NCI-H146 (cell line): ENCODE measurements around the gene CEP164.
A peak's percentile ranks its signal among the peaks of the same experiment; 100 is the strongest.

Source experiments
- DNase-seq: peaks from one replicate; lab custom pipeline; 2025; lab: John Stamatoyannopoulos, UW

The CEP164 gene

DNA sequence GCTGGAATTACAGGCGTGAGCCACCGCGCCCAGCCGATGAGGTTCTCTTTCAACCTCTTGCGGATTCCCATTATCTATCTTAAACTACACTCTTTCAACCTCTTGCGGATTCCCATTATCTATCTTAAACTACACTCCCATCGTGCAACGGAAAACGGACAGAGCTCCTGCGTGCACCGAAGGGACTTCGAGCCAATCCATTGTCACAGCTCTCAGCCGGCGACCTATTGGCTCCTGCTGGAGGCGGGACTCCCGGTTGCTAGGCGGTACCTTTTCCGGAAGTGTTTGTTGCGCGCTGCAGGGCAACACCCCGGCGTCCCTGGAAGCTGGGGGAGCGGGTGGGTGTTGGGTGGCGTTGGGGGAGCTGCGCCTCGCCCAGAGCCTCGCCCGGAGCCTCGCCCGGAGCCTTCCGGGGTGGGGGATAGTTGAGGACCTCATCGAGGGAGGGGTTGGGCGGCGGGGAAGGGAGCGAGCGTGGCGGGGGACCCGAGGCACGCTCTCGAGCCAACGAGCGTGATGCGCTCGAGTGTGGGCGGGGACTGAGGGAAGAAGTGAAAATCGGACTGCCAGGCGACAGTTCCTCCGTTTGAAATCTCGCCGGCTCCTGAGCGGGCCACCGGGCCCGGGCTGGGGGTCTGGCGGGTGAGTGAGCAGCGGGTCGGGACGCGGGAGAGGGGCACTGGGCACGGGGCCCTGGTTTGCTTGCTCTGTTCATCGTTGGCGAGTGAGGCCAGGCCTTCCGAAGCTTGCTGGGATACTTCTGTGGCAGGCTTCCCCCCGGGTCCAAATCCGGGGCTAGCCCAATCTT lies at the start of gene CEP164:
CEP164 (plus strand) TSS at position 288 of the 808 bp plus-strand sequence. CDS start 10,733 bp downstream, outside the sequence.
- DNase-seq: peak; percentile 97

DNA sequence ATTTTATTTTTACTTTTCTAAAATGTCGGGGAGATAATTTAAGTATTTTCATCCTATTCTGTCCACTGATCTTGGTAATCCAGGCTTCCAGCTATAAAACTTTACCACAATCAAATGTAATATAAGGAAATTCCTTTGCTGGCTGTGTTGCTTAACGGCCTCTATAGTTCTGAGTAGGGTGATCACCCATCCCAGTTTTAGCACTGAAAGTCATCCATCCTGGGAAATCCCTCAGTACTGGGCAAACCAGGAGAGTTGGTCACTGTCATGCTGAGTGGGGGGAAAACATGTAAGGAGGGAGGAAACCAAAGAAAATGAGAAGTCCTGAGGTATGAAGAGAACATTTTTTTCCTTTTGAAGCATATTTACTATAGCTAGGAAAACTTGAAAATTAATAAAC lies 49.3 kb upstream of the CEP164 start:
- no peak for DNase-seq

DNA sequence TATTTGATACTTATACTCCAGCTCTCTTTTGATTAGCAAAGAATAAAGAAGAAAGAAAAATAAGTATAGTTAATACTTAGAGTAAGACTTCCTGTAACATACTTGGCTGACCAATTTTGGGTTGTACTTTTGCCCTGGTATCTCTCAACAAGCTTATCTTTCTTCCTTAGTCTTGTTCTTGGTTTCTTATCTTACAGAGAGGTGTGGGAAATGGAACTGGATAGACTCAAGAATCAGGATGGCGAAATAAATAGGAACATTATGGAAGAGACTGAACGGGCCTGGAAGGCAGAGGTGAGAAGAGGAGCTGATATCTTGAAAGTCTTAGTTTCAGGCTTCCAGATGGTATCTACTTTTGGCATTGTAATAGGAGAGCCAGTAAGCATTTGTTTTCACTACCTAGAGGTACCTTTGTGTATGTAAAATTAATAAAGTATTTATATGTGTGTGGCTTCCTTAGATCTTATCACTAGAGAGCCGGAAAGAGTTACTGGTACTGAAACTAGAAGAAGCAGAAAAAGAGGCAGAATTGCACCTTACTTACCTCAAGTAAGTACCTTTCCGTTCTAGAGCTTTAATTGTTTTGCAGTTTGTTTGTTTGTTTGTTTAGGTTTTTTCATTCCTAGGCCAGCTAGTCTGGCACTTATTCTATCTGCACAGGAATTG lies 47.8 kb upstream of the CEP164 start:
- no peak for DNase-seq

DNA sequence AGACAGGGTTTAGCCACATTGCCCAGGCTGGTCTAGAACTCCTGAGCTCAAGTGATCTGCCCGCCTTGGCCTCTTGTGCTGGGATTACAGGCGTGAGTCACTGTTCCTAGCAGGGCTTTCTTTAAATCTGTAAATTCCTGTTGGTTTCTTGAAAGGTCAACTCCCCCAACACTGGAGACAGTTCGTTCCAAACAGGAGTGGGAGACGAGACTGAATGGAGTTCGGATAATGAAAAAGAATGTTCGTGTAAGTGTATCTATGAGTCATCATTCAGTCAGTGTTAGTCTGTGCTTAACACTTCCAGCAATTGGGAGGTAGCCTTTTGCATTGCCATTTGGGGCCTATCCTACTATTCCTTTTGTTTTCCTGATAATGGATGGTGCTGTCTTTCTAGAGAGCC lies 46.5 kb upstream of the CEP164 start:
- no peak for DNase-seq

DNA sequence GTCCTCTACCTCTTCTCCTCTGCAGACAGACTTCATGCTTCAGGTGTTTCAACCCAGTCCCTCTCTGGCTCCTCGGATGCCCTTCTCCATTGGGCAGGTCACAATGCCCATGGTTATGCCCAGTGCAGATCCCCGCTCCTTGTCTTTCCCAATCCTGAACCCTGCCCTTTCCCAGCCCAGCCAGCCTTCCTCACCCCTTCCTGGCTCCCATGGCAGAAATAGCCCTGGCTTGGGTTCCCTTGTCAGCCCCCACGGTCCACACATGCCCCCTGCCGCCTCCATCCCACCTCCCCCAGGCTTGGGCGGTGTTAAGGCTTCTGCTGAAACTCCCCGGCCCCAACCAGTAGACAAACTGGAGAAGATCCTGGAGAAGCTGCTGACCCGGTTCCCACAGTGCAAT lies 45.8 kb upstream of the CEP164 start:
- DNase-seq: no peak

DNA sequence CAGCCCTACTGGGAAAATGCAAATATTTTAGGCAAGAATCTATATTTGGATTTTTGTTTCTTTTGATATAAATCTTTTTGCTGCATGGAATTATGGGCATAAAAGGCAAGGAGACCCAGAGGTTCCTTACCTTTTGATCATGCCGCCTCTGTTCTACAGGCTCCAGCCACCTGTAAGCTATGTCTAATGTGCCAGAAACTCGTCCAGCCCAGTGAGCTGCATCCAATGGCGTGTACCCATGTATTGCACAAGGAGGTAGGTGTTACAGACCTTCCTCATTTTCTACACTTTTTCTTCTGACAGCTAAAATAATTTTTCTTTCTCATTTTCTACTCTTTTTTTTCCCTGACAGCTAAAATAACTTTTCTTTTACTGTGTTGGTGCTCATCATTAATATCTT lies 44.7 kb upstream of the CEP164 start:
- no peak for DNase-seq

DNA sequence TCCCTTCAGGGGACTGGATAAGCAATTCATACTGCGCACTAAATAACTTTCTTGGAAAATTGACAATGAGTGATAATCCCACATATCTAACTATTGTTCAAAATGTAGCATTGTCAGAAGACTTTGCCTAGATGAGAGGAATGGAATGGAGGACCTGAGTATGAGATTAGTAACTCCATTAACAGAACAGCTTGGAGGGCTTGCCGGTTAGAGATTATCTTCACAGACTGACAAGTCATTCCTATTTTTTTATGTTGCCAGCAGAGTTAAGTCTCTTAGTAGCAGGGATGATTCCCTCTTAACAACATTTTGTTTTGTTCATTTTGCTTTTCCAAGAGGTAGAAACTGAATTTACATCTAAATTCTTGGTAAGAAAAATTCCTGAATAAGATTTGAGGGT lies 43.6 kb upstream of the CEP164 start:
- DNase-seq: no peak

DNA sequence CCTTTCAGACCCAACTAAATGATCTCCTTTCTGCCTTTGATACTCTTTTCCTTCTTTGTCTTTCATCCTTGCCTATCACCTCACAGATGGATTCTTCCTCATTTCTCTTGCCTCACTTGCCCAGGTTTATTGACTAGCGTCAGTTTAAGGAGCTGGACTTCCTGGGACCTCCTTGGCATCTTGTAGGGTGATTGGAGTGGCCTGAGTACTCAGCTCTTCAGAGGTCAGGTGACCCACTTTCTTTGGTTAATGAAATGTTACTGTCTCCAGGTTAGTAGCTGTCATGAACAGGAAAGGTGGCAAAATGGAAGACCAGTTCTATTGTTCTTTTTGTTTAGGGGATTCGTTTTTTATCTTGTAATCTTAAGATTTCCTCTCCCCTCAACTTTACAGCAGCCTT lies 41.1 kb upstream of the CEP164 start:
- no peak for DNase-seq

DNA sequence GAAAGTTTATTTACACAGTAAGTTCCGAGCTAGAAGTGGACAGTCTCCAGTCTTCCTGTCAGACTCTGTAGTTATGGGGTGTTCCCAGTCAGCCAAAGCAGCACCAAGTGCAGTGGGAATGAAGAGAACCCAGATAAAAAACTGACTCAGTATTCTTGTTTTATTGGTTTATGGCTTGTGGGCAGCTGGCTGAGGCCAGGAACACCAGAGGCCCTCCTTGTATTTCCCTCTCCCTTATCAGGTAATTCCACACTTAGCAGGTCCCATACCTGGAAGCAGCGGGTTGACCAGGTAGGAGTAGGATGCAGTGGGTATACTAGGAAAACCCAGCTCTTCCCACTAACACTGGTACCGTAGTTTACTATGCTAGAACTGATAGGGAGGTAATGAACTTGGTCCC lies 40.0 kb upstream of the CEP164 start:
- DNase-seq: no peak

DNA sequence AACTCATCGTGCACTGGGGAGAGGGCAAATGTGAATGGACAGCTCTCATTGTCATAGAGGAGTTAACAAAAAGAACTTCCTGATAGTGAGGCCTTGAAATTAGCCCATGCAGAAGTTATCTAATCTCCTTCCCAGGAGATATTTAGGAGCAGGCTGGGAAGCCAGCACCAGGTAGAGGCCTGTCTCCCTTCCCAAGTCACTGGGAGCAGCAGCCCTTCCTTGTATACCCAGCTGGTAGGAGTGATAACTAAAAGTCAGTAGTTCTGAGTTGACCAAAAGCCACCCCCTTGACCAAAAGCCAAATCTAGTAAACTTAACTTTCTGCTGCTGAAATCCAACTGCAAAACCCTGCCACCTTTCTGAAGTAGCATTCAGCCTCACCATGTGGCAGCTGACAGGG lies 37.9 kb upstream of the CEP164 start:
- no peak for DNase-seq

DNA sequence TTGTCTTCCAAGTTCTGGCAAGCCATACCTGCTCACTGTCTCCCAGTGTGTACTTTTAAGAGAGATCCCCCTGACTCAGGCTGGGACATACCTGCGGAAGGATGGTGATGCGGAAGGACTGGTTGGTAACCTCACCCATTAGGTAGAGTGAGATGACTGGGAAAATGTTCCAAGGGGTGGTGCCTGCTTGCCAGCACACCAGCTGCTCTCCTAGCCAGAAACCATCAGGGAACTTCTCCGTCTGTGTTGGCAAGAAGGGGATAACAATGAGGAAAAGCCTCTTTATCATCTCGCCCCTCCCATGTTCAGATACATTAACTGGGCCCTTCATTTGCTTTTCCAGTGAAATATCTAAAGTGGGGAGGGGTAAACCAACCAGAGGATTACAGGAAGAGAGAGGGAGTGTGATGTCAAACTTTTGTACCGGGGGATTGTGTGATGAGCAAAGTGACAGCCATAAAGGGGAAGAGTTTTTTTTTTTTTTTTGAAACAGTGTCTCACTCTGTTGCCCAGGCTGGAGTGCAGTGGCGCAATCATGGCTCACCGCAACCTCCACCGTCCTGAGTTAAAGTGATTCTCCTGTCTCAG lies 36.8 kb upstream of the CEP164 start, which contains the start of gene BACE1-AS:
BACE1-AS (plus strand) TSS at position 538 of the 588 bp plus-strand sequence.
- DNase-seq: no peak

DNA sequence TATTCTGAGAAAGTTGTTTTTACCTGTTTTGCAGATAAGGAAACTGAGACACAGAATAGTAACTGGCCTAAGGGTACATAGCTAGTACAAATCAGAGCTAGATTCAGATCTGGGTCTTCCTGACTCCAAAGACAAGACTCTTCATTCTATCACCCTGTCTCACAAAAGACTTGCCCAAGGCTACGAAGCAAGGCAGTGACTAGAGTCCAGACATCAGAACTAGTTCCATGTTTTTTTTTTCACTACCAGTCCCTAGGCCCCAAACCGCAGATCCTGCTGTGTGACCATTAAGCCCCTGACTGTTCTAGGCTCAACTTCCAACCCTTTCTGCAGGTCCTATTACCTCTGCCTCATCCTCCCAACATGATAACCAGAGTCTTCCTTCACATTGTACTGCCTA lies 35.0 kb upstream of the CEP164 start:
- DNase-seq: no peak

DNA sequence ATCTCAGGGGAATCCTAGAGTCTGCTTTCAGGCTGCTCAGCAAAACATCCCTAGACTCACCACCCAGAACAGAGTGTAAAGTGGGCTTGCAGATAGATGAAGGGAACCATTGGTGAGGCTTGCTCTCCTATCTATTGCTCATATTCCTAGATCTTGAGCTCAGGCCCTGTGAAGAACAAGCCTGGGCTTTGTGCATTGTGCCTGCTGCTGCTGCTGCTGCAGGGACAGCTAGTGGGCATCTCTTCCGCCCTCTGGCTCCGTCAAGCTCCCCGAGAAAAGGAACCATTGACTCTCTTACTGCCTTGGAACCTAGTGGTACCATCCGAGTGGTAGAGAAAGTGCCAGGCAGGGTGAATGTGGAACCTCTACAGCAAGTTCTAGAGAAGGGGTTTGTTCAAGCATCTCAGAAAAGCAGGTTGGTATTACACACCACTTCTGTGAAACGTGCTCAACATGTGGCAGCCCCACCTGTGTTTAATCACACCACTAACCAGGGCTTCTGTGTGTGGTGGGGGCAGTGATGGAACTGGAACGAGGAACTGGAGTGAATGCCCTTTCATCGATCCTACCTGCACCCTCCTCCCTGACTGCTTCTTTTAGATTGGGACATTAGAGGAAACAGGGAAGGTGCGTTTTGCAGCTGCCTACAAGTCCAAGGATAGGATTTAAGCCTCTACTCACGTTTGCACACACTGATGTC lies 32.1 kb upstream of the CEP164 start:
- no peak for DNase-seq

DNA sequence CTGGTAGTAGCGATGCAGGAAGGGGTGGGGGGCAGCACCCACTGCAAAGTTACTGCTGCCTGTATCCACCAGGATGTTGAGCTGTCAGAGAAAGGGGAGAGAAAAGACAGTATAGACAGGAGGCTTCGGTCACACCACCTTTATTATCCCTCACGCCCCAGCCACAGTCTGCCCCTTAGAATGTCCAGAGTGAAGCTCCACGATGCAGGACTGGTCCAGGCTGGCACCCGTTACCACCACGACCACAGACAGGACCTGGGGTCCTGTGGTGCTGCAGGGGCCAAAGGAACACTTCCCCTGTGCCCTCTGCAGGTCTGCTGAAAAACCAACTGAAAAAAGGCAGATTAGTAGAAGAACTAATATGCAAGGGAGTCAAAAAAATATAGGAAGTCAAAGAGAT lies 30.8 kb upstream of the CEP164 start:
- no peak for DNase-seq

DNA sequence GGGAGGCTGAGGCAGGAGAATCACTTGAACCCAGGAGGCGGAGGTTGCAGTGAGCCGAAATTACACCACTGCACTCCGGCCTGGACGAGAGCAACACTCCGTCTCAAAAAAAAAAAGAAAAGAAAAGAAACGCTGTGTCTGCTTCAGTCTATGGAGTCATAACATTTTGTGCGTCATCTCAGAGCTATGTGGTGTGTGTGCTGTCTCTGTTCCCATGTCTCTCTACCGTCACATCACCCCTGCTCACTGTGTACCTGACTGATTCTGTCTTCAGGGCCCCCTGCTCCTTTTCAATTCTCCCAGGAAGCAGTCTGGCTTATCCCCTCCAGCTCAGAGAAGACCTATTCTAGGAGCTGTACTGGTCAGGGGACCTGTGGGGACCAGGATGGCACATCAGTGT lies 29.5 kb upstream of the CEP164 start:
- DNase-seq: no peak

DNA sequence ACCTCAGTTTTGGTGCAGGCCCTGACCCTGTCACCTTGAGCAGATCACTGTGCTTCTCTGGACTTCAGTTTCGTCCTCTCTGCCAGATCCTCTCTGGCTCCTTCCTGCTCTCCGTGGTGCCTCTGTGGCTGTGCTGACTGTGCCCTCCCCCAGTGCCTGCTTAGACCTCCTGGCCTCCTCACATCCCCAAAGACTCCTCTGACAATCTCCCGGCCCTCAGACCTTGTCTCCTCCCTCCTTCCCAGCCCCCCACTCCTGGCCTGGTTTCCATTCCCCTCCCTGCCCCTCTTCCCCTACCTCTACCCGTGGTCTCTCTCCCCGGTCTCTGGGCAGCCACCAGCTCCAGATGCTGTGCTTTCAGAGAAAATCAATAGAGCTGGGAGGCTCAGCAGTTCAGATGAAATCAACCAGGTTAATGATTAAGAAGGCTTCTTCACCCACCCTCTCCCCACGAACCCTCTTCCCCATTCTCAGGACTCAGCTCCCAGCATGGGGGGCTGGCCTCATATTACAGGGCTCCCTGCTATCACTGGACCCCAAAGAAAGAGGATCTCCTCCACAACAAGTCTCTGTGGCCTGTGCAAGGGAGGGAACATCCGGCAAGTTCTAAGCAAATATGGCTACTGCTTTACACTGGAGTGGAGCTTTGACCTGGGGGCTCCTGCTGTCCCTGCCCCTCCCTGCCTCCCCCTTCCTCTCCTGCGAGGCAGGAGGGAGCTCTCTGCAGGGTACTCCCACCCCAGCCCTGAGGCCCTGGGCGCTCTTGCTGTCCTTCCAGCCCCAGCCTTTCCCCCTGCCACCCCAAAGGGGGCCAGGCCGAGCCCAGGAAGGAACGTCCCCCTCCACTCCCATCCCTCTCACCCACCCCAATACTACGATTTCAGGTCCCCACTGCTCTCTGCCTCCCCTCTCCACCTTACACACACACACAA lies 28.0 kb upstream of the CEP164 start:
- DNase-seq: no peak

DNA sequence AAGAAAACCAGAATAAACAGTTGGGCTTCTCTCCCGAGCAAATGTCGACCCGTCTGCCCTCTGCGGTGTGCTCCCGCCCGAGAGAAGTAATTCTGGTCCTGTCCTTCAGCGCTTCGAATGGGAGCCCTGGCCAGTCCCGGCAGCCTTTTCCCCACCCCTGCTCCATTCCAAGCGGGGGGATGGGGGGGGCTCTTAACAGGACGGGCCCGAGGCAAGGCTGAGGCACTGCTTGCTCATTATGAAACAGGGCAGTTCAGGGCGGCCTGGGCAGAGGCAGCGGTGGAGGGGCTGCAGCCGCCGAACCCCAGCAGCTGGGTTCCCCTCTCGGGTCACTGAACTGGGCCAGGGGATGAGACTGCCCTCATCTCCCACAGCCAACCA lies 27.4 kb upstream of the CEP164 start:
- DNase-seq: no peak

DNA sequence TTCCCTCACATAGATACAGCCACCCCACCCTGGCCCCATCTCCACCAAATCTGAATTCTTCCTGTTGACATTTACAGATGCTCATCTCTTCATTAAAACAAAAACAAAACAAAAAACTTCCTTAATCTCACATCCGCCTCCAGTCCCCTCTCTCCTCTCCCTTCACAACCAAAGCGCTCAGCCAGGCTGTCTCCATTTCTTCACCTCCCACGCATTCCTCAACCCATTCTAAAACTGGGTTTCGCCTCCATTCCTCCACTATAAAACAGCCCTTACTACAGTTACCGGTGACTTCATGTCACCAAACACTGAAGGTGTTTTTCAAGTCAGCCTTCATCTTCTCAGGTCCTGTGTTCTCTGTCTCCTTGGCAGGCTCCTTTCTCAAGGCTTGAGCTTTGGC lies 26.9 kb upstream of the CEP164 start:
- DNase-seq: no peak

DNA sequence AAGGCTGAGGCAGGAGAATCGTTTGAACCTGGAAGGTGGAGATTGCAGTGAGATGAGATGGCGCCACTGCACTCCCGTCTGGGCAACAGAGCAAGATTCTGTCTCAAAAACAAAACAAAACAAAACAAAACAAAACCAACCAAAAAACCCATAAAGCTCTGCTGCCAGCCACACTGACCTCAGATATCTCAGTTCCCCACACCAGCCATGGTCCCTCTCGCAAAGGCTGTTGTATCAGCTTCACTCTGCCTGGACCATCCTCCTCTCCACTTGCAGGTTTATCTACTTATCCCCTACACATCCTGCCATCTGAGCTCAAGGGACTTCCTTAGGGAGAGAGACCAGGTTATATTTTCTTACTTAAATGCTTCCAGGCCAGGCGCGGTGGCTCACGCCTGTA lies 25.4 kb upstream of the CEP164 start:
- DNase-seq: no peak

DNA sequence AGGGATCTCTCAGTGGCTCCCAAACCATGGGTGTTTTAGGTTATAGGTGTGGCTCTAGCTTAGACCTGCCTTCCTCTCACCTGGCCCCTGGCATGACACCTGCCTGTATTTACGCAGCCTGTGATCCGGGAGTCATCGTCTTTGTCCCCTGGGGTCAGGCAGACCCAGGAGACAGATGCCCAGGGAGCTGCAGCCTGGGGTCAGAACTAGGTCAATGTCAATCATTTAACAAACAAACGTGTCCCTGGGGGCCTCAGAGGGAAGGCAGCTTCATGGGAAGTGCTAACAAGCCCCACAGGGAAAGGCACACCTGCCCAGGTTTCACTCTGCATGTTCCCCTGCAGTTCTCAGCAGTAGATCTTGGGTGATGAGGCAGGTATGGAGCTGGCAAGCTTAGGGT lies 24.6 kb upstream of the CEP164 start:
- DNase-seq: peak; percentile 95

DNA sequence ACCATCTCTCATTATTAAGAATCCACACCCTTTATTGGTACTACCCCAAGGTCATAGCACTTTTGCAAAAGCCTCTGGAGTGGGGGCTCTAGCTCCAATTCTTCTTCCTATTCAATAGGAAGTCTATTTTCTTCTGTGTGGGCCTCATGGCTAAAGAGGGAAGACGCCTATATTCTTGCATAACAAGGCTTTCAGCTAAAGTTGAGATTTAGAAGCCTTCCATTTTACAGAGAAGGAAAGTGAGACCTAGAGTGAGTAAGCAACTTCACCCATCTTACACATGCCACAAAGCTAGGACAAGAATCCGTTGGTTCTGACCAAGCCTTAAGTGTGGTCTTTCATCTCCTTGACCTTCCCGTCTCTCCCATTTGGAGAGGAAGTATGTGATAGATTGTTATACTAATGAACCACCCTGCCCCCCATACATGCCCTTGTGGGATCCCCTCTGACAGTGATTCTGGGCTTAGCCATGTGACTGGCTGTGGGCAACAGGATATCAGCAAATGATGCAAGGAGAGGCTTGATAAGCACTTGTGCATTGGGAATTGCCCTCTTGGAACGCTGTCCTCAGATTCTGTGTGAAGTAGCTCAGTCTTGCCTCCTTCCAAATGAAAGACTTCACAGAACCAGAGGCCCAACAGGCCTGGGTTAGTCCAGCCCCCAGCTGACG lies 23.9 kb upstream of the CEP164 start:
- DNase-seq: no peak
